HG02852 (cell line): ENCODE results near the gene ECE1.
"Not testable (repeated sequence)": the region's sequence is repeated elsewhere in the genome, so short reads cannot be mapped to it uniquely, and the experiment has no call there.

Experiments used
- ATAC-seq: cut with Tn5 transposase; IDR thresholded peaks from one replicate; pipeline ENCODE4 v1.9.1; 2021; ENCODE audit warnings: mild to moderate bottlenecking, moderate library complexity; ENCODE audit not compliant: unreplicated experiment

The ECE1 gene

GRCh38 chr1:21232044-21232443, 58.2 kb downstream of the ECE1 start:
- no peak for ATAC-seq

DNA sequence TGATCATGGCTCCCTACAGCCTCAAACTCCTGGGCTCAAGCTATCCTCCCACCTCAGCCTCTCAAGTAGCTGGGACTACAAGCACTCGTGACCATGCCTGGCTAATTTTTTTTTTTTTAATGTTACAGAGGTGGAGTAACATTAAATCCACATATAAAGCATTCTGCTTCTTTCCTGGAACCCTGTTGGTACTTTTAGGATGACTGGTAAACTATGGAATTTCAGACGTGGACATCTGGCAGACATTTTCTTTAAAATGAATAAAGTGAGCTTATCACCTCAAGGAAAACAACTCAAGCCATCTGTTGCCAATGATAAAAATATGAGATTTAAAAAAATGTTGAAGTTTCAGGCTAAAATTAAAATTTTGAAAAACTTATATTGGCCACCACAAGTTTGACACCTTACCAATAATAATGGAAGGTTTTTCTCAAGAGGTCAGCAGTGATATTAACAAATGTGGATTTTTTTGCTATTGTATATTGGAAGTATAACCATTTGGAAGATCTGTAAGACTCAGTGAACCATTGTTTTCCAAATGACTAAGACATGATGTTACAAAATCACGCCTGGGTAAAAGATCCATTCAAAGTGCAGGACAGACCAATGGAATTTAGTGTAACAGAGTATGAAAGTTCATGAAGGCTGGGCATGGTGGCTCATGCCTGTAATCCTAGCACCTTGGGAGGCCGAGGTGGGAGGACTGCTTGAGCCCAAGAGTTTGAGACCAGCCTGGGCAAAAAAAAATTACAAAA, 60.8 kb downstream of the ECE1 start:
- ATAC-seq = no peak

DNA sequence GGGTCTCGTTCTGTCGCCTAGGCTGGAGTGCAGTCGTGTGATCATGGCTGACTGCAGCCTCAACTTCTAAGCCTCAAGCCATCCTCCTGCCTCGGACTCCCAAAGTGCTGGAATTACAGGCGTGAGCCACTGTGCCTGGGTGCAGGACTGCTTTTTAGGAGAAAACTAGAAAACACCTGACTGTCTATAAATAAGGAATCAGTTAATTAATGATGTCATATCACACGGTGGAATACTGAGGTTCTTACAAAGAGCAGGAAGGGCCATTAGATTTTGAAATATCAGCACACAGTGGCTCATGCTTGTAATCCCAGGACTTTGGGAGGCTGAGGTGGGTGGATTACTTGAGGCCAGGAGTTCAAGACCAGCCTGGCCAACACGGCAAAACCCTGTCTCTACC, 62.0 kb downstream of the ECE1 start:
- not testable (repeated sequence) for ATAC-seq

GRCh38 chr1:21225065-21225464, 65.2 kb downstream of the ECE1 start:
- no peak for ATAC-seq

DNA sequence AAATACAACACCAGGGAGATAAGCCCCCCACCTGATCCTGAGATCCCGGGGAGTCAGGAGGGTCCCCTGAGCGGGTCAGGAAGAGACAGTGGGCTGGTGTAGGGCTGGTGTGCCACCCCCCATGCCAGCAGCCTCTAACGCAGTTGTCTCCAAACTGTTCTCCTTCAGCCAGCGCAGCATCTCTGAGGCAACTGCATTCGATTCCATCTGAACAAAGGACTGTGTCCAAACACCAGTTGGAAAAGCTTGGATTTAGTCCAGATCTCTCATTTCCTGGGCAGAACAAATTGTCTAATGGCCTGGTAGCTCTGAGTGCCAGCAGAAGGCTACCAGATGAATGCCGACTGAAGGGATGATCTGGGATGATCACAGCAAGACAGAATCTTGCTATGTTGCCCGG, 69.4 kb downstream of the ECE1 start:
- ATAC-seq = no peak

DNA sequence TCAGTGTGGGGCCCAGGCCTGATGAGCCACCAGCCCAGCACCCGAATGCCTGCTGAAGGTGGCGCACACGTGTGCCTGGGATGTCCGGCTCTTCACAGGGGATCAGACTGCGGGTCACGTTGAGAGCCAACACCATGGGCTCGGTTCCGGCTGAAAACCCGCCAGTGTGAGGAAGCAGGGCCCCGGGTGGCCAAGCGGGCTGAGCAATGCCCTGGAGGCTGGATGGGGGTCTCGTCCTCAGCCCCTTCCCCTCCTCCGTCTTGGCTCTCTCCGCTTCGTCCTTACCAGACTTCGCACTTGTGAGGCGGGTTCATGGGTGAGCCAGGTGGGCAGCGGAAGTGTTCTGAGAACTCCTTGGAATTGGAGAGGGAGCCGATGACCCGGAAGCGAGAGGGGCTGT, 70.6 kb downstream of the ECE1 start:
- no peak for ATAC-seq

DNA sequence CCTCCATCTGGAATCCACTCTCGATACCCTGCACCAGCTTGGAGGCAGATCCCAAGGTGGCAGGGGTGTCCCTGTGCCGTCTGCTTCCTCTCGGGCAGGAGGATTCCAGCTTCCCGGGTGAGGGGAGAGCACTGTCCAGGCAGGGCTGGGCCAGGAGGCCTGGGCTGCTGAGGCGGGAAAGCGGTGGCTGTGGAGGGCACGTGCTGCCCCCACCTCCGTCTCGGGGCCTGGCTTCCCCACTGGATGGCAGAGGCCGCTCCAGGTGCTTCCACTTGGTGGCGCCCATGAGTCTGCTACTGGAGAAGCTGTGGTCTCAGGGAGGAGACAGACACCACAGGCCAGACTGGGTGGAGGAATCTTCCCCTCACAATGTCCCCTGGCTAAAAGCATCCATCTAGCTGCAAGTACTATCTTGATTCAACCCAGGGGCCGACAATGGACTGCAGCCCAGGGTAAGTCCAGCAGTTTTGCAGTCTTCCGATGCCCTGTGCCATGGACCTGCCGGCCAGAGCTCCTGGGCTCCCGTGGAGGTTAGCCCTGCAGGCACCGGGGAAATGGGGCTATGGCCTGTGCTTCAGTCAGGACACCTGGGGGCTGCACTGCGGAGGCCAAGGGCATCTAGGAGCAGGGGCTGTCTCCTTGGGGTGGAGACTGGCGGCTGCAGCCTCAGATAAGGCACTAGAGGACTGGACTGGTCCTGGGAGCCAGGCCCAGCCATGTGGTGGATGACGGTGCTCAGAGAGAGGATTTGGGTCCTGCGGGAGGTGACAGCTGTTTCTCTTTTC, 72.3 kb downstream of the ECE1 start:
- no peak for ATAC-seq

DNA sequence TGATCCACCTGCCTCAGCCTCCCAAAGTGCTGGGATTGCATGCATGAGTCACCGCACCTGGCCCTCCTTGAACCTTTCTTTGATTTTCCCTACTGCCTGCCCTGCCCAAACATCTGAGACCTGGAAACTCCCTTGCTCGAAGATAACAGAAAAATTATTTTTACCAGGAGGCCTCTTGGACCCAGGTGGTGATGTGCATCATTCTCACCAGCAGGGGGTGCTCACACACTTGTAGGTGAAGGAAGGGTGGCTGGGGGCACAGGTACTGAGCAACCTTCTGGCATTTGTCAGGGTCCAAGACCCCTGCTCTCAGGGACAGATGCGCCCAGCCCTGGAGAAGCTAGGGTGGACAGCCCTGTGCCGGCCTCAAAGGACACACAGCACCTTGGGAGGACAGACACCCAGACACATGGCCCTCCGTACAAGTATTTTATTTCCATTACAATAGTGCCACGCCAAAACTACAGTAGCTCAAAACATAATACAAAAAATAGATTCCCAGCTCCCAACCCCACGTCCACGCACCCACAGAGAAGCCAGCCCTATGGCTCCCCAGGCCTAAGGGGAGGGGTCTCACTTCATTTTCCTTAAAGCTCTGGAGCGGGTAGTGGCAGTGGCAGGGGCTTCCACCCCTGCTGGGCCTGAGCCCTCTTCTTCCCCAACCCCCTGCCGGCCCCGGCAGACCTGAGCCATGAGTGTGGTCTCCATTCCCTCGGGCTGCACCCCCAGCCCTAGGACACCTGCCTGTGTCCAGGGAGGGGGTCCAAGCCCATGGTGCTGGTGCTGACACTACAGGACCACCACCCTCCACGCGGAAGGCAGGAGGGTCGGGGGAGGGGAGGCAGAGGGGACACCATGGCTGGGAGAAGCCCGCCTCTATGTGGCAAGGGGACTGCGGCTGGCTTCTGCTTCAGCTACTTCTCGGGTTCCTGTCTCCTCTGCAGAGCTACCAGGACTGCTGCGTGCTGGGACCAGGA, 73.1 kb downstream of the ECE1 start:
- no peak for ATAC-seq

GRCh38 chr1:21212126-21212525, 78.1 kb downstream of the ECE1 start:
- ATAC-seq = no peak

GRCh38 chr1:21208137-21208700, 82.0 kb downstream of the ECE1 start:
- not testable (repeated sequence) for ATAC-seq

DNA sequence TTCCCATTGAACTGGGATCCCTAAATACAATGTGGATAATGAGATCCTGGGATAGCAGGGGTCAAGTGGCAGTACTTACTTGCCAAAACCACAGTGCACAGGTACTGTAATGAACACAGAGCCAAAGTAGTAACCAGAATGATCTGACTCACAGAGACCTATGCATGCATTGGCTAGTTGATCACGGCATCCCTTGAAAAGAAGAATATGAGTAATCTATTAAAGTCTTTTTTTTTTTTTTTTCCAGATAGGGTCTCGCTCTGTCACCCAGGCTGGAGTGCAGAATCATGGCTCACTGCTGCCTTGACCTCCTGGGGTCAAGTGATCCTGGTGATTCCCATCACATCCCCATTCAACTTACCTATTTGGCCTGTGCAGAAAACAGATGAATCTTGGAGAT, 84.1 kb downstream of the ECE1 start:
- no peak for ATAC-seq

DNA sequence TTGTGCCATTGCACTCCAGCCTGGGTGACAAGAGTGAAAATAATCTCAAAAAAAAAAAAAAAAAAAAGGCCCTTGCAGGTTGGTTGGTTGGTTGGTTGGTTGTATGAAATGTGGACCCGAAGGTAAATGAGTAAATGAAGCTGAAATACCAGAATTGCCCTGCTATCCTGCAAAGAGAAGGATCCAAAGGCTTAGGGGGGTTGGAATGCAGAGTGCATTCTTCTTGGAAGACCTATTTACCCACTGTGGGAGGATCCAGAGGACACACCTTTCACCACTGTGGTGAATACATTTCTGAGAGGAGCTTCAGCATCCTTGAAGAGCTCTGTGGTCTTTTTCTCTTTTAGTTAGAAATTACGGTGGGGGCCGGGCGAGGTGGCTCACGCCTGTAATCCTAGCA, 84.8 kb downstream of the ECE1 start:
- no peak for ATAC-seq

- ATAC-seq = no peak
Observed at GRCh38 chr1:21201650-21202049, 88.6 kb downstream of the ECE1 start.

GRCh38 chr1:21201238-21201637, 89.0 kb downstream of the ECE1 start:
- ATAC-seq = not testable (repeated sequence)

- no peak for ATAC-seq
Observed at GRCh38 chr1:21200767-21201166, 89.5 kb downstream of the ECE1 start.

GRCh38 chr1:21198929-21199328, 91.3 kb downstream of the ECE1 start:
- ATAC-seq = no peak

DNA sequence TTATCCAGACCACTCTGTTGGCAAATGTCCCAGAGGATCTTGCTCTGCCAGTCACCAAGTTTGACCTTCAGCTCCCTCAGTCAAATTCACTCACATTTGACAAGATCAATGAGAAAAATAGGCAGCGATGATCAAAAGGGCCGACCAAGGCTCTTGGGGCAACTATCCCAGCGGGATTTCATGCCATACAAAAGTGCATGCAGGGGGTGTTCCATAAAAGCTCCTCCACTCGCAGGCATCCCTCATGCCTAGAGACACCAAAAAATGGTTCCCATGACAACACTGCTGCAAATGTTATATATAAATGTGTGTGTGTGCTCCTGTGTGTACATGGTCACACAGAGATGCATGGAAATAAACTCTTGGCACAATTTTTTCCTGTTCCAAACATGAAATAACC, 97.4 kb downstream of the ECE1 start:
- ATAC-seq = no peak

GRCh38 chr1:21192284-21192683, 98.0 kb downstream of the ECE1 start:
- ATAC-seq = no peak

GRCh38 chr1:21190771-21191170, 99.5 kb downstream of the ECE1 start:
- ATAC-seq = not testable (repeated sequence)

- no peak for ATAC-seq
Observed at GRCh38 chr1:21189906-21190500, 100.3 kb downstream of the ECE1 start.
